ENCODE results near the gene MYH10. TPM values are rescaled to one million over a fixed set of nuclear protein-coding genes. Genes with fewer than 3 reads are reported as not detected.

The MYH10 gene
- total RNA-seq, 1 donor from 2014 or later, result 3.4 TPM

DNA sequence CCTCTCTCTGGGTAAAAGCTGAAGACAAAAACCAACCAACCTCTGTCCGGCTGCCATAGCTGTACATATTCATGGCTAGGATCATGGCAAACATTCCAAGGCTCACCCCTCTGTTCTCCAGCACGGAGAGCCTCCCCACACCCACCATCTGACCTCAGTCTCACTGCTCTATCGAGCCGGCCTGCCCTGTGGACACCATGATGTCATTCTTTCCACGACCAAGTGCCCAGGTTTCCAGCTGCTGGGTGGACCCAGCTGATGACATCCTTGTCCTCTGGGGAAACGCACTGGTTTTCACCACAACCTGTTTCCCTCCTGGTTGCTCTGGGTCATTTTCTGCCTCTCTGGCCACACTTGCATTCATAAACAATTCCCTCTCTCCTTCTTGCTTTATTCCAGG lies 127.2 kb downstream of the MYH10 start:
- TF ChIP-seq CTCF (IDR thresholded peaks at IDR 0.05), result no peak
- H3K4me3 Mint-ChIP-seq, result no peak overlapping the region
- no peak overlapping the region for H3K27ac Mint-ChIP-seq
- CTCF ChIA-PET, result no interaction called here
- ATAC-seq (ENCODE audit: low read depth) (no peak), DNase-seq (no peak)
- POLR2A ChIA-PET, result no interaction called here
- H3K27me3 Mint-ChIP-seq, result no peaks in the 10 kb centered on the region
- intact Hi-C loops (cut with micrococcal nuclease), result no loop called here
- H3K9me3 Mint-ChIP-seq, result no peaks in the 10 kb centered on the region
- no peaks in the 10 kb centered on the region for H3K36me3 Mint-ChIP-seq (ENCODE audit: low read depth)
- no peaks in the 10 kb centered on the region for H3K4me1 Mint-ChIP-seq

GRCh38 chr17:8502126-8502525 lies 128.4 kb downstream of the MYH10 start:
- intact Hi-C loops (cut with micrococcal nuclease), result no loop called here
- Mint-ChIP-seq H3K36me3 (ENCODE audit: low read depth) (no peaks in the 10 kb centered on the region), H3K9me3 (no peaks in the 10 kb centered on the region), H3K4me1 (no peaks in the 10 kb centered on the region), H3K27ac (no peak overlapping the region), H3K27me3 (no peaks in the 10 kb centered on the region), H3K4me3 (no peak overlapping the region)
- ATAC-seq (ENCODE audit: low read depth) (no peak), DNase-seq (no peak)
- ChIA-PET CTCF (no interaction called here), POLR2A (no interaction called here)
- no peak for TF ChIP-seq CTCF (IDR thresholded peaks at IDR 0.05)

GRCh38 chr17:8500609-8501008 lies 129.9 kb downstream of the MYH10 start:
- CTCF ChIA-PET, result no interaction called here

DNA sequence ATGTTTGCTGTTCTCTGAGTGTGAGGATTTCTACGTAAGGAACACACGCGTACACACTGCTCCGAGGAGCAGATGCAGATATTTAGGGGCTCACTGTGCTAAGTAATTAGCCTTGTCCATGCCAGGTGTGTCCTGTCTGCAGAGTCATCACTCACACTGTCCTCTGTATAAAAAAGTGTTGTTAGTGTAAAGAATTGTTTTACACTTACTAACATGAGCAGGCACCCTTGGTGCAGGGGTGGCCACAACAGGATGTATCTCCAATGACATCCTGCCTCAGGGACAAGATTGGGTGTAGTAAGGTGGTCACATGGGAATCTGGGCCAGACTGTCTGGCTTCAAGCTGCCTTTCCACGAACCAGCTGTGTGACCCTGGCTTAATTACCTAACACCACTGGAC lies 130.9 kb downstream of the MYH10 start:
- no peak for TF ChIP-seq CTCF (IDR thresholded peaks at IDR 0.05)
- no peaks in the 10 kb centered on the region for H3K4me1 Mint-ChIP-seq
- ATAC-seq (ENCODE audit: low read depth) (no peak), DNase-seq (no peak)
- no peaks in the 10 kb centered on the region for H3K27me3 Mint-ChIP-seq
- H3K36me3 Mint-ChIP-seq (ENCODE audit: low read depth), result no peaks in the 10 kb centered on the region
- ChIA-PET CTCF (no interaction called here), POLR2A (no interaction called here)
- H3K9me3 Mint-ChIP-seq, result no peaks in the 10 kb centered on the region
- intact Hi-C loops (cut with micrococcal nuclease), result no loop called here
- H3K4me3 Mint-ChIP-seq, result no peak overlapping the region
- H3K27ac Mint-ChIP-seq, result no peak overlapping the region

More at GRCh38 chr17:8500609-8501008, 129.9 kb downstream of the MYH10 start:
- Mint-ChIP-seq H3K9me3 (no peaks in the 10 kb centered on the region), H3K27ac (no peak overlapping the region), H3K36me3 (ENCODE audit: low read depth) (no peaks in the 10 kb centered on the region), H3K27me3 (no peaks in the 10 kb centered on the region), H3K4me3 (no peak overlapping the region), H3K4me1 (no peaks in the 10 kb centered on the region)
- ATAC-seq (ENCODE audit: low read depth) (no peak), DNase-seq (no peak)
- intact Hi-C loops (cut with micrococcal nuclease), result no loop called here
- no peak for TF ChIP-seq CTCF (IDR thresholded peaks at IDR 0.05)
- POLR2A ChIA-PET, result no interaction called here

DNA sequence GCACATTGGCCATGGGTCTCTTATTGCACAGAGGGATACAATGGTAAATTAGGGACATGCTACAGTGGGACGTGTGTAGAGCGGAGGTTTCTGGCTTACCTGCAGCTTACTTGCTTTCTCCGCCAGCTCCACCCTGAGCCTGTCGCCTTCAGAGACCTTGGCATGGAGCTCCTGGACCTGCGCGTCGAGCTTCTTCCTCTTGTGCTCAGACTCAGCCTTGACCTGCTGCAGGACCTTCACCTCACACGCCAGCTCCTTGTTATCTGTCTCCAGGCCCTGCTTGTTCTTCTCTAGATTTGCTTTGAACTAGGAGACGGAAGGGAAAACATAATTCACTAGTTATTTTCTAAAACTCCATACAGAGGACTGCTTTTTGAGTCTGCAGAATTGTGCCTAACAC lies 131.4 kb downstream of the MYH10 start:
- no peaks in the 10 kb centered on the region for H3K36me3 Mint-ChIP-seq (ENCODE audit: low read depth)
- POLR2A ChIA-PET, result no interaction called here
- intact Hi-C loops (cut with micrococcal nuclease), result no loop called here

More for the DNA sequence above, 131.4 kb downstream of the MYH10 start:
- ATAC-seq (ENCODE audit: low read depth) (no peak), DNase-seq (no peak)
- H3K9me3 Mint-ChIP-seq, result no peaks in the 10 kb centered on the region
- H3K27ac Mint-ChIP-seq, result no peak overlapping the region
- TF ChIP-seq CTCF (IDR thresholded peaks at IDR 0.05), result no peak
- no peaks in the 10 kb centered on the region for H3K27me3 Mint-ChIP-seq
- H3K4me3 Mint-ChIP-seq, result no peak overlapping the region
- CTCF ChIA-PET, result no interaction called here
- H3K4me1 Mint-ChIP-seq, result no peaks in the 10 kb centered on the region
